22Rv1 (cell line): ENCODE data around the gene NEAT1.

ENCODE experiments used
- H3K27ac ChIP-seq: fragments of 450-650 bp; 2 replicates; pipeline ENCODE4 v1.5.1; 2017
- ZFX ChIP-seq: fragments of 450-650 bp; IDR thresholded peaks from 2 replicates; pipeline ENCODE4 v1.6.1; 2017; ENCODE audit warnings: antibody characterized with exemption, borderline replicate concordance
- TF ChIP-seq, protein P1 (sequence below): fragments of 450-650 bp; IDR thresholded peaks from 2 replicates; pipeline ENCODE4 v1.5.1; 2017; ENCODE audit warnings: mild to moderate bottlenecking

NEAT1 gene

DNA sequence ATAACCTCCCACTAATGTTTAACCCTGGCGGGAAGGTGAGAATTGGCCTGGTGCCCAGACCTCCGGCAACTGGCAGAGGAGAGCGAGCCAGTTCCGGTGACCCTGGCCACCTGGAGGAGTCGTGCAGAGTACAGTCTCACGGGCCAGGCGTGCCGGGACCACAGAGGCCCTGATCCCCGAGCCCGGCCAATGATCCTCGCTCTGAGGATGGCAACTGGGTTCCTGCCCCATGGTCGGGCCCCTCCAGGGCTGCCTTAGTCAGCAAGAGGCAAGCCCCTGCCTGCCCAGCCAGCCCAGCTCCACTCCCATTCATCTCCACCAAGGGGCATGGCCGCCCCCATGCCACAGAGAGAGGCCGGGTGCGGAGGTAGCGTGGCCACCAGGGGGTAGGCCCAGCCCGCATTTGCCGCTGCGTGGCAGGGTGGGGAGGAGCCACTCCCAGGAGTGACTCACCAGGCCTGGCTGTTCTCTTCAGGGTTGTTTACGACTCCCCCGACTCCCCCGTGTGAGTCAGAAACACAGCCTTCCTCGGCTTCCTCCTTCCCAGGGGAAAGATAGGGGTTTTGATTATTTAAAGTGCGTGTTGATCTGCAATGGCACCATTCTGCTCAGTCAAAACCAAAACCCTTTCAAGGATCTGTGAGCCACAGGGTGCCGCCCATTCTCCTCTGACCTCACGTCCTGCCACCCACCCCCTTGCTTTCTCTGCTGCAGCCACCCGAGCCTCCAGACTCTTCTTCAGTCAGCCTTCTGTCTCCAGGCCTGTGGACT is 40.4 kb upstream of the NEAT1 start, which contains the start of gene SLC25A45:
TSS of gene SLC25A45 (minus strand) at position 614 of the 771 bp plus-strand sequence. CDS start 695 bp downstream, outside the sequence.
- no peak for TF ChIP-seq ZFX
- TF ChIP-seq, protein P1, sequence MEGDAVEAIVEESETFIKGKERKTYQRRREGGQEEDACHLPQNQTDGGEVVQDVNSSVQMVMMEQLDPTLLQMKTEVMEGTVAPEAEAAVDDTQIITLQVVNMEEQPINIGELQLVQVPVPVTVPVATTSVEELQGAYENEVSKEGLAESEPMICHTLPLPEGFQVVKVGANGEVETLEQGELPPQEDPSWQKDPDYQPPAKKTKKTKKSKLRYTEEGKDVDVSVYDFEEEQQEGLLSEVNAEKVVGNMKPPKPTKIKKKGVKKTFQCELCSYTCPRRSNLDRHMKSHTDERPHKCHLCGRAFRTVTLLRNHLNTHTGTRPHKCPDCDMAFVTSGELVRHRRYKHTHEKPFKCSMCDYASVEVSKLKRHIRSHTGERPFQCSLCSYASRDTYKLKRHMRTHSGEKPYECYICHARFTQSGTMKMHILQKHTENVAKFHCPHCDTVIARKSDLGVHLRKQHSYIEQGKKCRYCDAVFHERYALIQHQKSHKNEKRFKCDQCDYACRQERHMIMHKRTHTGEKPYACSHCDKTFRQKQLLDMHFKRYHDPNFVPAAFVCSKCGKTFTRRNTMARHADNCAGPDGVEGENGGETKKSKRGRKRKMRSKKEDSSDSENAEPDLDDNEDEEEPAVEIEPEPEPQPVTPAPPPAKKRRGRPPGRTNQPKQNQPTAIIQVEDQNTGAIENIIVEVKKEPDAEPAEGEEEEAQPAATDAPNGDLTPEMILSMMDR, result peak; percentile 74
- H3K27ac ChIP-seq, result peak within 1 kb of the TSS; percentile 100

DNA sequence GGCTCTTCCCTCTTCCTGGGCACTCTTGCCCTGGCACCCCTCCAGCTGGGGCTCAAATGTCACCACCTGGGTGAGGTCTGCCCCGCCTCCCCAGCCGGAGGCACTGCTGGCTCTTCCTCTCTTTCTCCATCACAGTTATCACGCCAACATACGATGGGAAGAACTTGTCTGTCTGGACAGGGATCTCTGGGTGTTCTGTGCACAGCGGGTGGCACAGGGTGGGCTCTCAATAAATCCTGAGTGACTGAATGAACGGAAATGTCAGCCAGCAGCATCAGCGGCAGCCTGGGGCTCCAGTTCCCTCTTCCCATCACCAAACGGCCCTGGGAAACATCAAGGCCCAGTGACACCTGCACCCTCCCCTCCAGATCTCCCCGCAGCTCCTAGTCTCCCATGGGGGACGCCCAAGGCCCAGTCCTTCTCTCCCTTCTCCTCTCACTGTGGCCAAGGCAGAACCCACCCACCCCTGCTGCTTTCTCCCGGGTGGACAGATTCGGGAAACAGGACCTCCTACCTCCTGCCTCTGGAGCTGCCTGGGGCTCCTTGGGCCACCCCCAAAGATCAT is 39.7 kb upstream of the NEAT1 start:
- TF ChIP-seq ZFX, result no peak
- TF ChIP-seq, protein P1, result no peak
- peak overlapping the region; percentile 100 for H3K27ac ChIP-seq

DNA sequence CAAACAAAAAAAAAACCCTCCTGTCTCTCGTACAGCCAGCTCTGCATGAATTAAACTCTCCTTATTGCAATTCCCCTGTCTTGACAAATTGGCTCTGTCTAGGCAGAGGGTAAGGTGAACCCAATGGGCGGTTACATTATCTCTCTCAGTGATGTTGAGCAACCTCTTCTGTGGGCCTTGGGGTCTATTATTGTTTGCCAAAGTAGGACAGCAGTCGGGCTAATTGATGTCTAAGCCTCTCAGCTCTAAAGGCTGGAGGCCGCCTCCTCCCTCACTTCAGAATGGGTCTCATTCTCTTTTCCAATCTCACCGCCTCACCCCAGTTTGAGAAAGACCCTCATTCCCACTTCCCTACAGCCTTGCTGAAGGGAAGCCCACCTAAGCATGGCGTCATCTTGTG is 38.8 kb upstream of the NEAT1 start:
- H3K27ac ChIP-seq, result peak overlapping the region; percentile 100
- TF ChIP-seq ZFX, result no peak
- TF ChIP-seq, protein P1, result no peak

DNA sequence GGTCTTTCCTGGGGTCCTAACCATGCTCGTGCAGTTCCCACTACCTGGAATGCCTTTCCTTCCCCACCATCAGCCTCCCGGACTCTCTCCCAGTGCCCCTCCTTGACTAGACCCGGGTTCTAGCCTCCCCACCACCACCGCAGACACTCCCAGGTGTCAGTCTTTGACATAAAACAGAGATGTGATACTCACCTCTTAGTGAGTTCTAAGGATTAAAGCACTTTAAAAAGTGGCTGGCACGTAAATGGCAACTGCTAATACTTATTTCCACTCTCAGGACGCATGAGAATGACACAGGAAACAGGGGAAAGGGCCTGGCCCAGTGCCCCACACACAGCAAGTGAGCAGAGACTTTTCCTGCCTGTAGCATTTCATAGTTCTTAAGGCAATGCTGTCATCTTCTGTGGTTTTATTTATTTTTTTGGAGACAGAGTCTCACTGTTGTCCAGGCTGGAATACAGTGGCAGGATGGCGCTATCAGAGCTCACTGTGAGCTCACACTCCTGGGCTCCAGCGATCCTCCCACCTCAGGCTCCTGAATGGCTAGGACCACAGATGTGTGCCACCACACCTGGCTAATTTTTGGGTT is 38.2 kb upstream of the NEAT1 start:
- H3K27ac ChIP-seq, result peak overlapping the region; percentile 100
- TF ChIP-seq, protein P1, result no peak
- TF ChIP-seq ZFX, result no peak

DNA sequence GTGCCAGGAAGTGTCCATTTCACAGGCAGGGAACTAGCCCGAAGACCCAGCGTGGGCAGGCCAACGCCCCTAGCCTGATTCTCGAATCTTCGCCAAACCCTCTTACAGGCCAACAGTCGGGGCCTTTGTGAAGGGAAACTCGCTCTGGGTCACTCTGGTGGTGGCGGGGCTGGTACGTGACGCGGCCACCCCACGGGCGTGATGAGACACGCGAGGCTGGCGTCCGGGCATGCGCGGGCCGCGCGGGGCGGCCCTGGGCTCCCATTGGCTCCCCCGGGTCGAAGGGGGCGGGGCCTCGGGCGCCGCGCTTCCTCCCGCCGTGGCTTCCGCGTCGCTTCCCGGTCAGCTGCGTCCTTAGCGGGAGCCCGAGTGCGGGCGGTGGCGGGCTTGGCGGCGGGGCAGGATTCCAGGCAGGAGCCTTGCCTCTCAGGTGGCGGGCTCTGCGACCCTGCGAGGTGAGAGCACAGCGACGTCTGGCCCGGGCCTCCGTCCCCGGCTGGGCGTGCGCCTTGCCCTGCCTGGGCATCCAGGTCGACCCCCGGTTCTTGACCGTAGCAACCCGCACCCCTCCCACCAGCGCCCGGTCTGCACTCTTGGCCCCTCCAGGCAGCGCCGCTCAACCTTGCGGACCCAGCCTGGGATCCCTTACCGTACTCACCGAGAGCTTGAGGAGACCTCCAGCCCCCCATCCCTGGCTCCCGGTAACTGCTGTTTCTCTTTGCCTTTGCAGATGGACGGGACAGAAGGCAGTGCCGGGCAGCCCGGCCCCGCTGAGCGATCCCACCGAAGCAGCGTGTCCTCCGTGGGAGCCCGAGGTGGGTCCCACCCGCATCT is 36.1 kb upstream of the NEAT1 start, which contains the start of gene FRMD8:
TSS of gene FRMD8 (plus strand) at position 331 of the 834 bp plus-strand sequence. CDS start at position 731, 400 bp downstream.
- peak within 1 kb of the TSS; percentile 100 for H3K27ac ChIP-seq
- TF ChIP-seq, protein P1, result no peak
- no peak for TF ChIP-seq ZFX

DNA sequence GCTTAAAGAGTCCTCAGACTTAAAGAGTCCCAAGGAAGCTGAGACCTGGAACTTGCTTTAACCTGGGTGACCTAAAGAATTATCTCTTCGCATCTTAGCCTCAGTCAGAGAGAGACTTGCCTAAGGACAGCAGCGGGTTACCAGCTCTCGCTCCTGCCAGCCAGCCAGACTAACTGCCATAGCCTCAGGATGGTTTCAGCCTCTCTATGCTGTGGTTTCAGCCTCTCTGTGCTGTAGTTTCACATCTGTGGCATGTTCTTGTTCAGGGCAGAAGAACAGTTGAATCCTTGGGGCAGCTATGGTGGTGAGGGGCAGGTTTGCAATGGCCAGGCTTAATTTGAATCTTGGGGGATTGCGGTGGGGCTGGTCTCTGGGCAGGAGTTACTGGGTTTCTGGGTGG is 33.9 kb upstream of the NEAT1 start:
- TF ChIP-seq, protein P1, result no peak
- no peak for TF ChIP-seq ZFX
- H3K27ac ChIP-seq, result no peak overlapping the region
